OCI-LY3 (cell line): ENCODE data around the gene CD320.
"Not testable (repeated sequence)": the region's sequence is repeated elsewhere in the genome, so short reads cannot be mapped to it uniquely, and the experiment has no call there.

ENCODE experiments used
- H2AFZ ChIP-seq: fragments of 200-600, 300-600 bp; shearing (Covaris generic); 2 replicates; pipeline ENCODE4 v1.6.0; 2014; ENCODE audit warnings: antibody characterized with exemption, low read depth, low read length
- H3K27ac ChIP-seq: fragments of 200-600, 300-600 bp; sonication (generic); 2 replicates; pipeline ENCODE4 v1.5.1; 2014; ENCODE audit warnings: mild to moderate bottlenecking, low read length, moderate library complexity, mixed read lengths
- H3K27me3 ChIP-seq: fragments of 200-600, 300-600 bp; sonication (generic); 2 replicates; pipeline ENCODE4 v1.6.1; 2014; ENCODE audit warnings: low read depth, low read length, mixed read lengths
- H3K36me3 ChIP-seq: fragments of 200-600, 300-600 bp; sonication (generic); replicated peaks from 2 replicates; pipeline ENCODE3; 2014; ENCODE audit warnings: low read depth, low read length, mixed read lengths
- H3K4me1 ChIP-seq: fragments of 300-600, 200-600 bp; sonication (generic); 2 replicates; pipeline ENCODE4 v1.6.1; 2014; ENCODE audit warnings: low read length, mixed read lengths
- H3K4me2 ChIP-seq: fragments of 200-600, 300-600 bp; sonication (generic); 2 replicates; pipeline ENCODE4 v1.6.1; 2014; ENCODE audit warnings: low read length, mixed read lengths
- H3K4me3 ChIP-seq: fragments of 300-600, 200-600 bp; sonication (generic); 2 replicates; pipeline ENCODE4 v1.5.1; 2014; ENCODE audit warnings: antibody characterized with exemption, mild to moderate bottlenecking, low read length, moderate library complexity
- H3K79me2 ChIP-seq: fragments of 300-600, 200-600 bp; shearing (Covaris generic); 2 replicates; pipeline ENCODE4 v1.6.1; 2014; ENCODE audit warnings: mild to moderate bottlenecking, low read length, mixed read lengths
- H3K9ac ChIP-seq: fragments of 300-600, 200-600 bp; shearing (Covaris generic); 2 replicates; pipeline ENCODE4 v1.6.0; 2014; ENCODE audit warnings: mild to moderate bottlenecking, low read length, moderate library complexity
- H3K9me3 ChIP-seq: fragments of 200-600, 300-600 bp; shearing (Covaris generic); 2 replicates; pipeline ENCODE4 v1.6.1; 2014; ENCODE audit warnings: low read length, mixed read lengths; ENCODE audit not compliant: insufficient read depth
- H4K20me1 ChIP-seq: fragments of 200-600, 300-600 bp; sonication (generic); 2 replicates; pipeline ENCODE4 v1.6.1; 2016; ENCODE audit warnings: low read length, mixed read lengths; ENCODE audit not compliant: insufficient read depth
- EZH2phosphoT487 ChIP-seq: fragments of 200-600 bp; shearing (Covaris generic); IDR thresholded peaks from 2 replicates; pipeline ENCODE4 v1.6.1; 2018; ENCODE audit warnings: antibody characterized with exemption, mixed run types, low read depth
- TF ChIP-seq, protein P1 (sequence below): fragments of 200-600, 300-600 bp; sonication (generic); IDR thresholded peaks from 2 replicates; pipeline ENCODE4 v1.5.1; 2014; ENCODE audit warnings: antibody characterized with exemption, low read length, low read depth

CD320 gene

DNA sequence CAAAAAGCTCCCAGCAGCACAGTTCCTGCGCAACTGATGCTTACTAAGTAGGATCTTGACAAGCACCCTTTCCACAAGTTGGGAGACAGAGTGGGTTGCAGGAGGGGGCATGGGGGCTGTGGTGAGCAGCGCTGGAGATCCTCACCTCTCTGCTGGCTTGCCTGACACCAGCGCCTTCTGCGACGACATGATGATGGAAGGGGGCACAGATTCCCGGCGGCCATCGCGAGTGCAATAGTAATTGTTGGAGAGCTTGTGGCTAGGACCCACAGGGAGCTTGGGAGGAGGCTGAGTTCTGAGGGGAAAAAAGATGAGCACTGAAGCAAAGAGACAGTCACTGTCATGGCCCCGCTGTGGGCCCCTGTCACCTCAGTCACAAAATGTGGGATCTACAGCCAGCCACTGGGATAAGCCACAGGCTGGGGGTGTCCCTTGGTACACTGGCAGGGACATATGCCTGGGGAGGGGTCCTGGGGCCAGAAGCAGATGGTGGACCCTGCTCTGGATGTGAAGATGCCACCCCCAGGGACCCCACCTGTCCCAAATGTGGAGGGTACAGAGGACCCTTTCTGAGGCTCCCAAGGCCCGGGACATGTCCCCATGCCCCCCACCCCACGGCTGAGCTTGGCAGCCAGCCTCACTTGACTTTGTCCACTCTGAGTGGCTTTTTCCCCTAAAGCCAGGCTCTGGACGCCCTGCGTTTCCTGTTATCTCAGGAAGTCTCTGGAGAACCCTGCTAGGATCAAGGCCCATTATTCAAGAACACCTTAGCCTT lies 8.4 kb upstream of the CD320 start:
- Histone ChIP-seq H3K27ac (no peak overlapping the region), H2AFZ (no peak overlapping the region), H3K36me3 (peaks cover 25% of the 10 kb centered on the region), H3K27me3 (no peaks in the 10 kb centered on the region), H3K79me2 (peaks cover 37% of the 10 kb centered on the region), H3K9ac (no peak overlapping the region), H3K4me3 (no peak overlapping the region), H3K9me3 (no peaks in the 10 kb centered on the region), H3K4me1 (peaks cover 9% of the 10 kb centered on the region), H4K20me1 (no peaks in the 10 kb centered on the region), H3K4me2 (no peak overlapping the region)
- TF ChIP-seq, protein P1, sequence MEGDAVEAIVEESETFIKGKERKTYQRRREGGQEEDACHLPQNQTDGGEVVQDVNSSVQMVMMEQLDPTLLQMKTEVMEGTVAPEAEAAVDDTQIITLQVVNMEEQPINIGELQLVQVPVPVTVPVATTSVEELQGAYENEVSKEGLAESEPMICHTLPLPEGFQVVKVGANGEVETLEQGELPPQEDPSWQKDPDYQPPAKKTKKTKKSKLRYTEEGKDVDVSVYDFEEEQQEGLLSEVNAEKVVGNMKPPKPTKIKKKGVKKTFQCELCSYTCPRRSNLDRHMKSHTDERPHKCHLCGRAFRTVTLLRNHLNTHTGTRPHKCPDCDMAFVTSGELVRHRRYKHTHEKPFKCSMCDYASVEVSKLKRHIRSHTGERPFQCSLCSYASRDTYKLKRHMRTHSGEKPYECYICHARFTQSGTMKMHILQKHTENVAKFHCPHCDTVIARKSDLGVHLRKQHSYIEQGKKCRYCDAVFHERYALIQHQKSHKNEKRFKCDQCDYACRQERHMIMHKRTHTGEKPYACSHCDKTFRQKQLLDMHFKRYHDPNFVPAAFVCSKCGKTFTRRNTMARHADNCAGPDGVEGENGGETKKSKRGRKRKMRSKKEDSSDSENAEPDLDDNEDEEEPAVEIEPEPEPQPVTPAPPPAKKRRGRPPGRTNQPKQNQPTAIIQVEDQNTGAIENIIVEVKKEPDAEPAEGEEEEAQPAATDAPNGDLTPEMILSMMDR: no peak
- no peak for TF ChIP-seq EZH2phosphoT487

DNA sequence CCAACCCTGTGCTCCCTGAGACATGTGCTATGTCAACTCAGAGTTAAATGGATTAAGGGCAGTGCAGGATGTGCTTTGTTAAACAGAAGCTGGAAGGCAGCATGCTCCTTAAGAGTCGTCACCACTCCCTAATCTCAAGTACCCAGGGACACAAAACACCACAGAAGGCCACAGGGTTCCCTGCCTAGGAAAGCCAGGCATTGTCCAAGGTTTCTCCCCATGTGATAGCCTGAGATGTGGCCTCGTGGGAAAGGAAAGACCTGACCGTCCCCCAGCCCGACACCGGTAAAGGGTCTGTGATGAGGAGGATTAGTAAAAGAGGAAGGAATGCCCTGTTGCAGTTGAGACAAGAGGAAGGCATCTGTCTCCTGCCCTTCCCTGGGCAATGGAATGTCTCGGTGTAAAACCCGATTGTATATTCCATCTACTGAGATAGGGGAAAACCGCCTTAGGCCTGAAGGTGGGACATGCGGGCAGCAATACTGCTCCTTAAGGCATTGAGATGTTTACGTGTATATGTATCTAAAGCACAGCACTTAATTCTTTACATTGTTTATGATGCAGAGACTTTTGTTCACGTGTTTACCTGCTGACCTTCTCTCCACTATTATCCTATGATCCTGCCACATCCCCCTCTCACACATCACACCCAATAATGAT lies 7.0 kb upstream of the CD320 start:
- not testable (repeated sequence) for H3K4me2 ChIP-seq, H4K20me1 ChIP-seq, H3K27ac ChIP-seq, H2AFZ ChIP-seq, H3K4me3 ChIP-seq, H3K9ac ChIP-seq, H3K27me3 ChIP-seq, H3K9me3 ChIP-seq
- H3K4me1 ChIP-seq: peaks cover 10% of the 10 kb centered on the region
- peaks cover 37% of the 10 kb centered on the region for H3K36me3 ChIP-seq
- H3K79me2 ChIP-seq: peaks cover 23% of the 10 kb centered on the region

DNA sequence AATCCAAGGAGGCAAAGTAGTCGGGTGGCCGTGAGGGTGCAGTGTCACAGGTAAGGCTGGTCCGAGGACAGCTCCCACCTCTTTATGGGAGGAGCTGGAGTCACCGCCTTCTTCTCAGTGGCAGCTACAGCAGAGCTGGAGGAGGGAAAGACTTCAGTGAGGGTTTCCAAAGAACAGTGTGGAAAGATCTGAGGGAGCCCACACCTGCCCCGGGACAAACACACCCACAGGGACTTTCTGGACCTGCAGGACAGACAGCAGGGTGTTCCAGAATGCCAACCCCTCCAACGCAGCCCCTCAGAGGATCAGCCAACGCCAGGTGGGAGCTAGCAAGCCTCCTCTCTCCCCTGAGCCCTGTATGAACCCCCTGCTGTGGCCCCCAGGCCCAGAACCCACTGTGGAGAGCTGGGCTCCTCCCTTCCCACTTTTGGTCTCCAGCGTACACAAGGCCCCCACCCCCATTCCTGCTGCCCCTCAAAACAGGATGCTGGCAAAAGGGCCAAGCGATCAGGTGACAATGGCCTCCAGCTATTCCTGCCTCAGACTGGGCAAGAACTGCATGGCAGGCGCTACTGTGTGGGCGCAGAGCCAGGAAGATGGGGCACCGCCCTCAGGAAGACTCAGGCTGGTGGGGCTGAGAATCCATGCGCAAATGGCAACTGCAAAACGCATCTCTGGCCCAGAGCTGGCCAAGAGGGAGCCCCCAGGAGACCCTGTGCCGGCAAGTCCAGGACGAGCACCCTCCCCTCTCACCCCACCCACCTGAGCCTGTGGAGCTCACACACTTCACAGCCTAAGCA lies 3.5 kb upstream of the CD320 start:
- Histone ChIP-seq H2AFZ (no peak overlapping the region), H3K27ac (no peak overlapping the region), H4K20me1 (no peaks in the 10 kb centered on the region), H3K4me2 (no peak overlapping the region), H3K27me3 (no peaks in the 10 kb centered on the region), H3K4me3 (no peak overlapping the region), H3K79me2 (peaks cover 15% of the 10 kb centered on the region), H3K9me3 (no peaks in the 10 kb centered on the region), H3K4me1 (peaks cover 14% of the 10 kb centered on the region), H3K36me3 (peaks cover 35% of the 10 kb centered on the region), H3K9ac (no peak overlapping the region)
- no peak for TF ChIP-seq EZH2phosphoT487
- TF ChIP-seq, protein P1: no peak

DNA sequence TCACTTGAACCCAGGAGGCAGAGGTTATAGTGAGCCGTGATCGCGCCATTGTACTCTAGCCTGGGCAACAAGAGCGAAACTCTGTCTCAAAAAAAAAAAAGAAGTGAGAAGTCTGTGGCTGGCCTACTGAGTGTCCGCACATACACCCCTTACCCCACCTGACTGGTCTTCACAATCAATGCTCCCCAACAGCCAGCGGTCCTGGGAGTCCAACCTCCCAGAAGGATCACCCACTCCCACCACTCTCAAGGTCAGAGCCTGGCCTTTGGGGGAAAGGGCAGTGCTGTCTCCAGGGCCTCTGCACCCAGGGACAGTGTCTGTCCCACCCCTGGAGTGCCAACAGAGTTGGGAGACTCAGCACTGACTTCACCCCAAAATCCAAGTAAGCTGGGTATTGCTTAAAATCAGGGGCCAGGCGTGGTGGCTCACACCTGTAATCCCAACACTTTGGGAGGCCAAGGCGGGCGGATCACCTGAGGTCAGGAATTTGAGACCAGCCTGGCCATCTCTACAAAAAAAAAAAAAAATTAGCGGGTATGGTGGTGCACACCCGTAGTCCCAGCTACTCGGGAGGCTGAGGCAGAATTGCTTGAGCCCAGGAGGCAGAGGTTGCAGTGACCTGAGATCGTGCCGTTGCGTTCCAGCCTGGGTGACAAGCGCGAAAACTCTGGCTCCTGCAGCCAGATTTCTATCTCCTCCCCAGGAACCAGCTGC lies 2.3 kb upstream of the CD320 start:
- no peak overlapping the region for H3K4me3 ChIP-seq
- TF ChIP-seq EZH2phosphoT487: no peak
- TF ChIP-seq, protein P1: no peak
- peaks cover 27% of the 10 kb centered on the region for H3K79me2 ChIP-seq
- H3K27ac ChIP-seq: no peak overlapping the region
- H3K9me3 ChIP-seq: no peaks in the 10 kb centered on the region
- no peak overlapping the region for H2AFZ ChIP-seq
- H3K4me1 ChIP-seq: peaks cover 17% of the 10 kb centered on the region
- no peak overlapping the region for H3K4me2 ChIP-seq
- H3K36me3 ChIP-seq: peaks cover 34% of the 10 kb centered on the region
- H3K27me3 ChIP-seq: no peaks in the 10 kb centered on the region
- H3K9ac ChIP-seq: no peak overlapping the region
- no peaks in the 10 kb centered on the region for H4K20me1 ChIP-seq
